Activated CD4-positive, alpha-beta T cell treated with anti-CD3 and anti-CD28 coated beads, Interleukin-2, amount 10 ng/mL, durations not matched to agents 24 days and 14 days (primary cell): ENCODE measurements around the gene MID1. TPM values are rescaled to one million over a fixed set of nuclear protein-coding genes. Genes with fewer than 3 reads are reported as not detected.
"Not testable (repeated sequence)": the region's sequence is repeated elsewhere in the genome, so short reads cannot be mapped to it uniquely, and the experiment has no call there.

ENCODE experiments used
- DNase-seq: peaks from one replicate; pipeline ENCODE4 v3.0.0; 2022
- H3K27ac Mint-ChIP-seq: one replicate; pipeline ENCODE4 v1.8.0; 2022; ENCODE audit warnings: mild to moderate bottlenecking, mixed read lengths
- H3K27me3 Mint-ChIP-seq: one replicate; pipeline ENCODE4 v1.8.0; 2022; ENCODE audit warnings: mixed read lengths
- H3K36me3 Mint-ChIP-seq: one replicate; pipeline ENCODE4 v1.8.0; 2022; ENCODE audit warnings: low read depth, mild to moderate bottlenecking, mixed read lengths
- H3K4me1 Mint-ChIP-seq: one replicate; pipeline ENCODE4 v1.8.0; 2021; ENCODE audit warnings: mixed read lengths
- H3K4me3 Mint-ChIP-seq: one replicate; pipeline ENCODE4 v1.8.0; 2022; ENCODE audit warnings: mild to moderate bottlenecking, moderate library complexity, mixed read lengths
- H3K9me3 Mint-ChIP-seq: one replicate; pipeline ENCODE4 v1.8.0; 2021; ENCODE audit warnings: mixed read lengths
- intact Hi-C: fragments of 100-400 bp; cut with micrococcal nuclease; formaldehyde crosslinking; loops from one replicate; pipeline ENCODE4 v1.15.1; 2023
- total RNA-seq: library from RNA; stranded (reverse); gene quantifications from 2 replicates; pipeline ENCODE4 v1.2.3, GENCODE V29; 2022

Gene MID1
- total RNA-seq, 1 donor from 2014 or later: not detected

- Mint-ChIP-seq H3K4me1 (no peaks in the 10 kb centered on the region), H3K36me3 (no peaks in the 10 kb centered on the region), H3K9me3 (no peaks in the 10 kb centered on the region), H3K4me3 (no peak overlapping the region), H3K27ac (no peak overlapping the region), H3K27me3 (no peaks in the 10 kb centered on the region)
- intact Hi-C loops: no loop called here
- DNase-seq: no peak
Measured at GRCh38 chrX:10607233-10607632, 13.2 kb downstream of the MID1 start.

- Mint-ChIP-seq H3K4me3 (no peak overlapping the region), H3K4me1 (no peaks in the 10 kb centered on the region), H3K27ac (no peak overlapping the region), H3K27me3 (no peaks in the 10 kb centered on the region), H3K36me3 (no peaks in the 10 kb centered on the region), H3K9me3 (no peaks in the 10 kb centered on the region)
- intact Hi-C loops: no loop called here
- DNase-seq: no peak
Measured at GRCh38 chrX:10603612-10604011, 16.8 kb downstream of the MID1 start.

GRCh38 chrX:10602646-10603045 is 17.7 kb downstream of the MID1 start:
- Mint-ChIP-seq H3K27ac (no peak overlapping the region), H3K27me3 (no peaks in the 10 kb centered on the region), H3K4me1 (no peaks in the 10 kb centered on the region), H3K36me3 (no peaks in the 10 kb centered on the region), H3K4me3 (no peak overlapping the region), H3K9me3 (no peaks in the 10 kb centered on the region)
- intact Hi-C loops: no loop called here
- no peak for DNase-seq

GRCh38 chrX:10600479-10600878 is 19.9 kb downstream of the MID1 start:
- Mint-ChIP-seq H3K36me3 (no peaks in the 10 kb centered on the region), H3K27ac (no peak overlapping the region), H3K4me1 (no peaks in the 10 kb centered on the region), H3K4me3 (no peak overlapping the region), H3K27me3 (no peaks in the 10 kb centered on the region), H3K9me3 (no peaks in the 10 kb centered on the region)
- DNase-seq: no peak
- intact Hi-C loops: no loop called here

- no peak for DNase-seq
- intact Hi-C loops: no loop called here
- H3K9me3 Mint-ChIP-seq: no peaks in the 10 kb centered on the region
- no peak overlapping the region for H3K27ac Mint-ChIP-seq
- no peaks in the 10 kb centered on the region for H3K4me1 Mint-ChIP-seq
- no peaks in the 10 kb centered on the region for H3K27me3 Mint-ChIP-seq
- no peaks in the 10 kb centered on the region for H3K36me3 Mint-ChIP-seq
- H3K4me3 Mint-ChIP-seq: no peak overlapping the region
Measured at GRCh38 chrX:10598540-10598939, 21.8 kb downstream of the MID1 start.

GRCh38 chrX:10597871-10598270 is 22.5 kb downstream of the MID1 start:
- H3K4me3 Mint-ChIP-seq: no peak overlapping the region
- peak; percentile 53 for DNase-seq
- intact Hi-C loops: no loop called here
- no peaks in the 10 kb centered on the region for H3K4me1 Mint-ChIP-seq
- no peaks in the 10 kb centered on the region for H3K36me3 Mint-ChIP-seq
- no peaks in the 10 kb centered on the region for H3K27me3 Mint-ChIP-seq
- H3K9me3 Mint-ChIP-seq: no peaks in the 10 kb centered on the region
- H3K27ac Mint-ChIP-seq: no peak overlapping the region

- no peak overlapping the region for H3K27ac Mint-ChIP-seq
- no peak for DNase-seq
- no peaks in the 10 kb centered on the region for H3K27me3 Mint-ChIP-seq
- H3K4me1 Mint-ChIP-seq: no peaks in the 10 kb centered on the region
- no peaks in the 10 kb centered on the region for H3K9me3 Mint-ChIP-seq
- intact Hi-C loops: no loop called here
- no peaks in the 10 kb centered on the region for H3K36me3 Mint-ChIP-seq
- no peak overlapping the region for H3K4me3 Mint-ChIP-seq
Measured at GRCh38 chrX:10591363-10592335, 28.7 kb downstream of the MID1 start.

GRCh38 chrX:10589787-10590186 is 30.6 kb downstream of the MID1 start:
- H3K4me3 Mint-ChIP-seq, H3K4me1 Mint-ChIP-seq, intact Hi-C loops, H3K27ac Mint-ChIP-seq, H3K36me3 Mint-ChIP-seq, H3K27me3 Mint-ChIP-seq, DNase-seq, H3K9me3 Mint-ChIP-seq: not testable (repeated sequence)

GRCh38 chrX:10589098-10589497 is 31.3 kb downstream of the MID1 start:
- Mint-ChIP-seq H3K4me1 (no peaks in the 10 kb centered on the region), H3K36me3 (no peaks in the 10 kb centered on the region), H3K27me3 (no peaks in the 10 kb centered on the region), H3K4me3 (no peak overlapping the region), H3K27ac (no peak overlapping the region), H3K9me3 (peaks cover 3% of the 10 kb centered on the region)
- no peak for DNase-seq
- intact Hi-C loops: no loop called here

GRCh38 chrX:10584882-10585281 is 35.5 kb downstream of the MID1 start:
- H3K36me3 Mint-ChIP-seq, H3K4me1 Mint-ChIP-seq, H3K27ac Mint-ChIP-seq, intact Hi-C loops, H3K4me3 Mint-ChIP-seq, H3K9me3 Mint-ChIP-seq, H3K27me3 Mint-ChIP-seq, DNase-seq: not testable (repeated sequence)

- Mint-ChIP-seq H3K27ac (no peak overlapping the region), H3K27me3 (no peaks in the 10 kb centered on the region), H3K9me3 (peaks cover 4% of the 10 kb centered on the region), H3K36me3 (no peaks in the 10 kb centered on the region), H3K4me3 (no peak overlapping the region), H3K4me1 (no peaks in the 10 kb centered on the region)
- no peak for DNase-seq
- intact Hi-C loops: no loop called here
Measured at GRCh38 chrX:10582945-10583344, 37.4 kb downstream of the MID1 start.

- Mint-ChIP-seq H3K9me3 (peaks cover 4% of the 10 kb centered on the region), H3K4me1 (no peaks in the 10 kb centered on the region), H3K4me3 (no peak overlapping the region), H3K36me3 (no peaks in the 10 kb centered on the region), H3K27ac (no peak overlapping the region), H3K27me3 (no peaks in the 10 kb centered on the region)
- DNase-seq: no peak
- intact Hi-C loops: no loop called here
Measured at GRCh38 chrX:10582215-10582733, 38.1 kb downstream of the MID1 start.

GRCh38 chrX:10579112-10580011 is 41.0 kb downstream of the MID1 start:
- no peaks in the 10 kb centered on the region for H3K36me3 Mint-ChIP-seq
- no peaks in the 10 kb centered on the region for H3K4me1 Mint-ChIP-seq
- H3K27me3 Mint-ChIP-seq: no peaks in the 10 kb centered on the region
- no peak for DNase-seq
- no peak overlapping the region for H3K27ac Mint-ChIP-seq
- intact Hi-C loops: no loop called here
- no peak overlapping the region for H3K4me3 Mint-ChIP-seq
- H3K9me3 Mint-ChIP-seq: peaks cover 4% of the 10 kb centered on the region

- Mint-ChIP-seq H3K36me3 (no peaks in the 10 kb centered on the region), H3K4me1 (no peaks in the 10 kb centered on the region), H3K27me3 (no peaks in the 10 kb centered on the region), H3K4me3 (no peak overlapping the region), H3K27ac (no peak overlapping the region), H3K9me3 (no peaks in the 10 kb centered on the region)
- intact Hi-C loops: no loop called here
- DNase-seq: no peak
Measured at GRCh38 chrX:10578527-10578926, 41.9 kb downstream of the MID1 start.
